DND-41 (cell line): ENCODE data around the gene SLC10A7.

Experiments
- ATAC-seq: fragments of 200-7000 bp; cut with Tn5 transposase; 3 replicates; pipeline ENCODE4 v1.9.1; 2021; ENCODE audit warnings: low read depth; ENCODE audit not compliant: insufficient read depth
- DNase-seq: peaks from one replicate; pipeline ENCODE4 v3.0.0-alpha.2; 2020
- H2AFZ ChIP-seq: 2 replicates; pipeline ENCODE4 v1.6.0; 2012; ENCODE audit warnings: low read depth, low read length
- H3K27ac ChIP-seq: 2 replicates; pipeline ENCODE4 v1.5.1; 2012; ENCODE audit warnings: low read length, inconsistent platforms
- H3K27me3 ChIP-seq: fragments of 200-600 bp; sonication (generic); 2 replicates; pipeline ENCODE4 v1.6.0; 2012; ENCODE audit warnings: low read length, mild to moderate bottlenecking, inconsistent platforms; ENCODE audit not compliant: insufficient read depth, poor library complexity
- H3K36me3 ChIP-seq: 2 replicates; pipeline ENCODE4 v1.5.1; 2012; ENCODE audit warnings: low read length, inconsistent platforms; ENCODE audit not compliant: insufficient read depth
- H3K4me1 ChIP-seq: 2 replicates; pipeline ENCODE4 v1.5.1; 2012; ENCODE audit warnings: mild to moderate bottlenecking, low read length; ENCODE audit not compliant: insufficient read depth
- H3K4me2 ChIP-seq: 2 replicates; pipeline ENCODE4 v1.6.0; 2012; ENCODE audit warnings: mild to moderate bottlenecking, moderate library complexity, low read length, inconsistent platforms; ENCODE audit not compliant: insufficient read depth
- H3K4me3 ChIP-seq, 2 experiments: fragments of 200-600 bp in 1 of 2; shearing (Covaris generic) in 1 of 2; 2 replicates each; pipeline ENCODE4 v1.5.1; 2012 to 2016; ENCODE audit warnings: inconsistent platforms in 2 of 2, low read length in 2 of 2, mild to moderate bottlenecking in 2 of 2, low read depth in 1 of 2, moderate library complexity in 1 of 2
- H3K79me2 ChIP-seq: 2 replicates; pipeline ENCODE4 v1.6.0; 2012; ENCODE audit warnings: low read length, inconsistent platforms; ENCODE audit not compliant: insufficient read depth
- H3K9ac ChIP-seq: 2 replicates; pipeline ENCODE4 v1.6.0; 2012; ENCODE audit warnings: low read depth, mild to moderate bottlenecking, inconsistent platforms, low read length, moderate library complexity
- H3K9me3 ChIP-seq: 2 replicates; pipeline ENCODE4 v1.5.1; 2012; ENCODE audit warnings: low read length, moderate library complexity, mild to moderate bottlenecking, inconsistent platforms; ENCODE audit not compliant: insufficient read depth, severe bottlenecking
- H4K20me1 ChIP-seq: 2 replicates; pipeline ENCODE4 v1.6.0; 2012; ENCODE audit warnings: low read length; ENCODE audit not compliant: insufficient read depth
- CTCF ChIP-seq: IDR thresholded peaks from 2 replicates; pipeline ENCODE4 v1.5.1; 2012; ENCODE audit warnings: borderline replicate concordance, low read length, moderate library complexity, mild to moderate bottlenecking; ENCODE audit not compliant: poor library complexity, severe bottlenecking; ENCODE audit errors: extremely low read depth
- EZH2 ChIP-seq: IDR thresholded peaks from 3 replicates; pipeline ENCODE4 v1.6.1; 2012; ENCODE audit warnings: borderline replicate concordance, low read depth, mild to moderate bottlenecking, moderate library complexity, low read length, inconsistent platforms; ENCODE audit not compliant: severe bottlenecking

Gene SLC10A7

GRCh38 chr4:146436423-146437162 is 85.1 kb downstream of the SLC10A7 start:
- no peaks in the 10 kb centered on the region for H4K20me1 ChIP-seq
- no peak overlapping the region for H3K4me2 ChIP-seq
- no peak for ATAC-seq
- no peak overlapping the region for H3K9ac ChIP-seq
- H3K79me2 ChIP-seq: no peaks in the 10 kb centered on the region
- no peaks in the 10 kb centered on the region for H3K27me3 ChIP-seq
- H3K27ac ChIP-seq: no peak overlapping the region
- no peaks in the 10 kb centered on the region for H3K36me3 ChIP-seq
- no peaks in the 10 kb centered on the region for H3K4me1 ChIP-seq
- no peaks in the 10 kb centered on the region for H3K9me3 ChIP-seq
- TF ChIP-seq CTCF: no peak
- TF ChIP-seq EZH2: no peak
- DNase-seq: no peak
- no peak overlapping the region for H3K4me3 ChIP-seq
- H2AFZ ChIP-seq: no peak overlapping the region

- Histone ChIP-seq H3K27ac (no peak overlapping the region), H3K4me2 (no peak overlapping the region), H3K36me3 (no peaks in the 10 kb centered on the region), H3K9ac (no peak overlapping the region), H3K9me3 (no peaks in the 10 kb centered on the region), H3K79me2 (no peaks in the 10 kb centered on the region), H2AFZ (no peak overlapping the region), H3K4me1 (no peaks in the 10 kb centered on the region), H4K20me1 (no peaks in the 10 kb centered on the region), H3K4me3 (no peak overlapping the region), H3K27me3 (no peaks in the 10 kb centered on the region)
- ATAC-seq: no peak
- TF ChIP-seq CTCF (no peak), EZH2 (no peak)
- DNase-seq: no peak
Measured at GRCh38 chr4:146435962-146436361, 85.8 kb downstream of the SLC10A7 start.

- H3K4me3 ChIP-seq: no peak overlapping the region
- no peaks in the 10 kb centered on the region for H3K9me3 ChIP-seq
- no peaks in the 10 kb centered on the region for H3K4me1 ChIP-seq
- H3K79me2 ChIP-seq: no peaks in the 10 kb centered on the region
- H3K27ac ChIP-seq: no peak overlapping the region
- no peaks in the 10 kb centered on the region for H3K27me3 ChIP-seq
- no peak overlapping the region for H3K9ac ChIP-seq
- DNase-seq (no peak), ATAC-seq (no peak)
- no peak for TF ChIP-seq EZH2
- no peak for TF ChIP-seq CTCF
- H4K20me1 ChIP-seq: no peaks in the 10 kb centered on the region
- no peaks in the 10 kb centered on the region for H3K36me3 ChIP-seq
- H3K4me2 ChIP-seq: no peak overlapping the region
- H2AFZ ChIP-seq: no peak overlapping the region
Measured at GRCh38 chr4:146432065-146432464, 89.7 kb downstream of the SLC10A7 start.

GRCh38 chr4:146428298-146428697 is 93.4 kb downstream of the SLC10A7 start:
- Histone ChIP-seq H3K9me3 (no peaks in the 10 kb centered on the region), H3K4me3 (no peak overlapping the region), H3K4me1 (no peaks in the 10 kb centered on the region), H2AFZ (no peak overlapping the region), H4K20me1 (no peaks in the 10 kb centered on the region), H3K36me3 (no peaks in the 10 kb centered on the region), H3K27me3 (no peaks in the 10 kb centered on the region), H3K4me2 (no peak overlapping the region), H3K27ac (no peak overlapping the region), H3K79me2 (no peaks in the 10 kb centered on the region), H3K9ac (no peak overlapping the region)
- no peak for DNase-seq
- ATAC-seq: no peak
- TF ChIP-seq CTCF: no peak
- no peak for TF ChIP-seq EZH2
